MM.1S (cell line): Measurements from ENCODE around the gene RABGEF1.
"Not testable (repeated sequence)": the region's sequence is repeated elsewhere in the genome, so short reads cannot be mapped to it uniquely, and the experiment has no call there.

ENCODE experiments used
- DNase-seq: peaks from one replicate; pipeline ENCODE4 v3.0.0-alpha.2; 2015
- H2AFZ ChIP-seq: fragments of 300-600 bp; sonication (generic); 2 replicates; pipeline ENCODE4 v1.6.0; 2016; ENCODE audit warnings: antibody characterized with exemption, low read length
- H3F3A ChIP-seq: fragments of 300-600 bp; sonication (generic); 2 replicates; pipeline ENCODE4 v1.6.1; 2016; ENCODE audit warnings: mild to moderate bottlenecking, antibody characterized with exemption, low read length, moderate library complexity, mixed read lengths; ENCODE audit not compliant: insufficient read depth
- H3K27ac ChIP-seq: fragments of 300-600 bp; sonication (generic); 2 replicates; pipeline ENCODE4 v1.5.1; 2016; ENCODE audit warnings: mild to moderate bottlenecking, low read length
- H3K27me3 ChIP-seq: fragments of 300-600 bp; sonication (generic); replicated peaks from 2 replicates; pipeline ENCODE4 v1.6.0; 2016; ENCODE audit warnings: low read length; ENCODE audit not compliant: insufficient read depth
- H3K36me3 ChIP-seq: fragments of 300-600 bp; sonication (generic); replicated peaks from 2 replicates; pipeline ENCODE4 v1.6.1; 2016; ENCODE audit warnings: mild to moderate bottlenecking, low read length, mixed read lengths; ENCODE audit not compliant: insufficient read depth
- H3K4me1 ChIP-seq: fragments of 300-600 bp; sonication (generic); 2 replicates; pipeline ENCODE4 v1.6.1; 2016; ENCODE audit warnings: low read length, mixed read lengths
- H3K4me2 ChIP-seq: fragments of 300-600 bp; sonication (generic); 2 replicates; pipeline ENCODE4 v1.6.0; 2016; ENCODE audit warnings: low read depth, low read length
- H3K4me3 ChIP-seq: fragments of 300-600 bp; sonication (generic); 2 replicates; pipeline ENCODE4 v1.5.1; 2016; ENCODE audit warnings: low read length, mixed read lengths
- H3K79me2 ChIP-seq: fragments of 300-600 bp; sonication (generic); 2 replicates; pipeline ENCODE4 v1.6.1; 2016; ENCODE audit warnings: mixed run types, low read length, mixed read lengths
- H3K9ac ChIP-seq: fragments of 300-600 bp; sonication (generic); 2 replicates; pipeline ENCODE4 v1.6.1; 2016; ENCODE audit warnings: low read length, mixed read lengths
- H3K9me2 ChIP-seq: fragments of 300-600 bp; sonication (generic); replicated peaks from 2 replicates; pipeline ENCODE4 v1.6.1; 2016; ENCODE audit warnings: mild to moderate bottlenecking, low read length, mixed read lengths; ENCODE audit not compliant: insufficient read depth
- H3K9me3 ChIP-seq: fragments of 300-600 bp; sonication (generic); replicated peaks from 2 replicates; pipeline ENCODE4 v1.6.1; 2016; ENCODE audit warnings: mild to moderate bottlenecking, low read length, mixed read lengths; ENCODE audit not compliant: insufficient read depth
- H4K20me1 ChIP-seq: fragments of 300-600 bp; sonication (generic); 2 replicates; pipeline ENCODE4 v1.6.1; 2016; ENCODE audit warnings: mild to moderate bottlenecking, low read length, moderate library complexity, mixed read lengths; ENCODE audit not compliant: insufficient read depth
- EZH2 ChIP-seq: fragments of 300-600 bp; sonication (generic); optimal IDR thresholded peaks from 2 replicates; pipeline ENCODE3; 2017; ENCODE audit warnings: low read depth, mild to moderate bottlenecking, antibody characterized with exemption, low read length, mixed read lengths
- EZH2phosphoT487 ChIP-seq: fragments of 300-600 bp; sonication (generic); IDR thresholded peaks from 2 replicates; pipeline ENCODE4 v1.6.1; 2018; ENCODE audit warnings: antibody characterized with exemption, low read length
- TF ChIP-seq, protein P1 (sequence below): fragments of 300-600 bp; sonication (generic); IDR thresholded peaks from 2 replicates; pipeline ENCODE4 v1.5.1; 2016; ENCODE audit warnings: antibody characterized with exemption, low read length, mixed read lengths

RABGEF1 gene

DNA sequence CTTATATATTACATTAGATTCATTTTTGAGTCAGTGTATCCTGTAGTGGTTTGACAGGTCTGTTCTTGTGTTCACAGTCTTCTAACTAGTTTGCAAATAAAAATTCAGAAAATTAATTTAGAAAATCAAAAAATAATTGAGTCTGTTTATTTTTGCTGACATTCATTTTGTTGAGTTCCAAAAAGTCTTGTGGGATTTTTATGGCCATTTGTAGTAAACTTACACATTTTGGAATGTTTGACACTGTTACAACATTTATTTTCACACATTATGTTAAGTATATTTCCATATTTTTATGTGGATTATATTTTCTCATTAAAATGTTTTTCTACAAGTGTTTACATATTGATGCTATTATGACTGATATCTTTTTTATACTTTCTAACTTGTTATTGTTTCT is 16.4 kb downstream of the RABGEF1 start:
- no peaks in the 10 kb centered on the region for H3K36me3 ChIP-seq
- H2AFZ ChIP-seq: no peak overlapping the region
- no peaks in the 10 kb centered on the region for H3K9me2 ChIP-seq
- no peak overlapping the region for H3K9ac ChIP-seq
- H4K20me1 ChIP-seq: no peaks in the 10 kb centered on the region
- H3K9me3 ChIP-seq: no peaks in the 10 kb centered on the region
- H3K27me3 ChIP-seq: no peaks in the 10 kb centered on the region
- no peak overlapping the region for H3K27ac ChIP-seq
- DNase-seq: no peak
- H3K4me2 ChIP-seq: no peak overlapping the region
- peaks cover 38% of the 10 kb centered on the region for H3K79me2 ChIP-seq
- no peak overlapping the region for H3K4me3 ChIP-seq
- no peaks in the 10 kb centered on the region for H3F3A ChIP-seq
- no peaks in the 10 kb centered on the region for H3K4me1 ChIP-seq
- no peak for TF ChIP-seq EZH2phosphoT487
- TF ChIP-seq, protein P1, sequence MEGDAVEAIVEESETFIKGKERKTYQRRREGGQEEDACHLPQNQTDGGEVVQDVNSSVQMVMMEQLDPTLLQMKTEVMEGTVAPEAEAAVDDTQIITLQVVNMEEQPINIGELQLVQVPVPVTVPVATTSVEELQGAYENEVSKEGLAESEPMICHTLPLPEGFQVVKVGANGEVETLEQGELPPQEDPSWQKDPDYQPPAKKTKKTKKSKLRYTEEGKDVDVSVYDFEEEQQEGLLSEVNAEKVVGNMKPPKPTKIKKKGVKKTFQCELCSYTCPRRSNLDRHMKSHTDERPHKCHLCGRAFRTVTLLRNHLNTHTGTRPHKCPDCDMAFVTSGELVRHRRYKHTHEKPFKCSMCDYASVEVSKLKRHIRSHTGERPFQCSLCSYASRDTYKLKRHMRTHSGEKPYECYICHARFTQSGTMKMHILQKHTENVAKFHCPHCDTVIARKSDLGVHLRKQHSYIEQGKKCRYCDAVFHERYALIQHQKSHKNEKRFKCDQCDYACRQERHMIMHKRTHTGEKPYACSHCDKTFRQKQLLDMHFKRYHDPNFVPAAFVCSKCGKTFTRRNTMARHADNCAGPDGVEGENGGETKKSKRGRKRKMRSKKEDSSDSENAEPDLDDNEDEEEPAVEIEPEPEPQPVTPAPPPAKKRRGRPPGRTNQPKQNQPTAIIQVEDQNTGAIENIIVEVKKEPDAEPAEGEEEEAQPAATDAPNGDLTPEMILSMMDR: no peak
- no peak for TF ChIP-seq EZH2

DNA sequence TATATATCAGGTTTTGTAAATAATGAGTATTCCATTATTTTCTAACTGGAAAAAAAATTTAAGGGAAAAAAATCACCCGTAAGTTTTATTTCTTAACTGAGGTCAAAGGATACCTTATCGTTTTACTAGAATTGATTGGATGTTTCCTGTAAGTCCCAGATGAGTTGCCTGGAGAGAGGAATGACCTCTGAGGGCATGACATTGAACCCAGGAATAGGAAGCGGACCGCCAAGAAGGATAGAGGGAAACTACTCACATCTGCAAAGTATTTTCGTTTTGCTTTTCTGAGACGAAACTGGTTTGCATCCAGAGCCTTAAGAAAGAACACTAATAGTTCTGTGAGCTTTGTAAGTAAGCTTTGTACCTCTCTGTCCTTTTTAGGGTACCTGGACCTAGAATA is 17.4 kb downstream of the RABGEF1 start:
- no peaks in the 10 kb centered on the region for H4K20me1 ChIP-seq
- H3K79me2 ChIP-seq: peaks cover 34% of the 10 kb centered on the region
- H3K9ac ChIP-seq: no peak overlapping the region
- H3K4me3 ChIP-seq: no peak overlapping the region
- no peaks in the 10 kb centered on the region for H3K9me3 ChIP-seq
- H2AFZ ChIP-seq: no peak overlapping the region
- no peaks in the 10 kb centered on the region for H3K9me2 ChIP-seq
- H3K27me3 ChIP-seq: no peaks in the 10 kb centered on the region
- H3K4me1 ChIP-seq: no peaks in the 10 kb centered on the region
- no peaks in the 10 kb centered on the region for H3K36me3 ChIP-seq
- no peak for DNase-seq
- TF ChIP-seq EZH2: no peak
- TF ChIP-seq, protein P1: no peak
- TF ChIP-seq EZH2phosphoT487: no peak
- no peak overlapping the region for H3K27ac ChIP-seq
- no peaks in the 10 kb centered on the region for H3F3A ChIP-seq
- no peak overlapping the region for H3K4me2 ChIP-seq

DNA sequence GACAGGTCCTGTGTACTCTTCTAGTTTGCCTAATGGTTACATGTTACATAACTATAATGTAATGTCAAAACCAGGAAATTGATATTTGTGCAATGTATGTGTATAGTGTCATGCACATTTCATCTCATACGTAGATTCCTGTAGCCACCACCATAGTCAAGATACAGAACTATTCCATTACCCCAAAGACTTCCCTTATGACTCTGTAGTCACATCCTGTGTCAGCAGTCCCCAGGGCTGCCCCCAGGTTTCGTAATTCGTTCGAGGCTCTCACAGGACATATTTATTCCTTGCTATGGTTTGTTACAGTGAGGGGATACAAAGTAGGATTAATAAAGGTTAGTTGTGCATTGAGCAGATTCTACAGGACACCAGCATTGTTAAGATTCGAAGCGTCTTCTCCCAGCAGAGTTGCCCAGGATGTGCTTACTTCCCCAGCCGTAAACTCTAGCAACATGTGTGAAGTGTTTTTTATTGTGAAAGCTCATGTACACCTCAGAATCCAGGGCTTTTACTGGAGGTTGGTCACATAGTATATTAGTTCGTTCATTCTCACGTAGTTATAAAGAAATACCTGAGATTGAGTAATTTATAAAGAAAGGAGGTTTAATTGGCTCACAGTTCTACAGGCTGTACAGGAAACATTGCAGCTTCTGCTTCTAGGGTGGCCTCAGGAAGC is 18.6 kb downstream of the RABGEF1 start:
- Histone ChIP-seq H4K20me1 (no peaks in the 10 kb centered on the region), H3K79me2 (peaks cover 24% of the 10 kb centered on the region), H3K4me2 (no peak overlapping the region), H3K27me3 (no peaks in the 10 kb centered on the region), H2AFZ (no peak overlapping the region), H3K4me3 (no peak overlapping the region), H3K9me3 (no peaks in the 10 kb centered on the region), H3K9me2 (no peaks in the 10 kb centered on the region), H3K4me1 (no peaks in the 10 kb centered on the region), H3K27ac (no peak overlapping the region), H3F3A (no peaks in the 10 kb centered on the region), H3K9ac (no peak overlapping the region), H3K36me3 (no peaks in the 10 kb centered on the region)
- DNase-seq: no peak
- TF ChIP-seq EZH2phosphoT487: no peak
- TF ChIP-seq EZH2: no peak
- TF ChIP-seq, protein P1: no peak

DNA sequence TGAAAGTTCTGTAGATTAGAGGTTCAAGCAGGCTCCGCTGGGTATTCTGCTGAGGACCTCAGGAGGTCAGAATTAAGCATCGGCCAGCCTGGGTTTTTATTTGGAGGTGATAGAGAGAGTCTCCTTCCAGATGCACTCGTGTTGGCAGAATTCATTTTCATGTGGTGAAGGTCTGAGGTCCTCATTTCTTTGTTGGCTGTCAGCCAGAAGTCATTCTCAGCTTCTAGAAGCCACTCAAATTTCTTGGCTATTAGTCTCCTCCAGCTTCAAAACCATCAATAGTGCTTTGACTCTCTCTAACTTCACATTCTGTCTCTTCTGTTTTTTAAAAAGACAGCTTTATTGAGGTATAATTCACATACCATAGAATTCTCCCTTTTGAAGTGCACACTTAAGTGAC is 22.6 kb downstream of the RABGEF1 start:
- not testable (repeated sequence) for H3K36me3 ChIP-seq, H3K4me3 ChIP-seq, H3K9me2 ChIP-seq, H4K20me1 ChIP-seq, DNase-seq, H3F3A ChIP-seq, H2AFZ ChIP-seq, H3K4me1 ChIP-seq, H3K27me3 ChIP-seq, H3K27ac ChIP-seq, H3K9me3 ChIP-seq, H3K4me2 ChIP-seq, H3K9ac ChIP-seq
- H3K79me2 ChIP-seq: peaks cover 18% of the 10 kb centered on the region; the same call in 1 of the 2 replicates

DNA sequence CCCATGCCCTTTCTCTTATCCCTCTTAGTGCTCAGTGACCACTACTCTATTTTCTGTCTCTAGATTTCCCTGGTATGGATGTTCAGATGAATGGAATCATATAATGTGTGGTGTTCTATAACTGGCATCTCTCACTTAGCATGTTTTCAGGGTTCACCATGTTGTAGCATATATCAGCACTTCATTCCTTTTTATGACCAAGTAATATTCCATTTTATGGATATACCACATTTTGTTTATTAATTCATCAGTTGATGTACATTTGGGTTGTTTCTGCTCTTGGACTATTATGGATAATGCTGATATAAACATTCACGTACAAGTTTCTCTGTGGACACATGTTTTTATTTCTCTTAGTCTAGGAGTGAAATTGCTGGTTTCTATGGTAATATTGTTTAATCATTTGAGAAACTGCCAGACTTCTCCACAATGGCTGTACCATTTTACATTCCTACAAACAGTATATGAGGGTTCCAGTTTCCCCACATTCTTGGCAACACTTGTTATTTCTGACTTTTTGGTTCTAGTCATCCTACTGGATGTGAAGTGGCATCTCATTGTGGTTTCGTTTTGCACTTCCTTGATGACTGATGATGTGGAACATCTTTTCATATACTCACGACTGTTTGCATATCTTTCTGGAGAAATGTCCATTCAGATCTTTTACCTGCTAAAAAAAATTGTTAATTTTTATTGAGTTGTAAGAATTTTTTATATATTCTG is 23.3 kb downstream of the RABGEF1 start:
- not testable (repeated sequence) for H3K9ac ChIP-seq

More for the DNA sequence above, 23.3 kb downstream of the RABGEF1 start:
- H3K9me2 ChIP-seq, H3K36me3 ChIP-seq, H2AFZ ChIP-seq, H3K27me3 ChIP-seq, H4K20me1 ChIP-seq, H3K4me1 ChIP-seq, DNase-seq, H3K27ac ChIP-seq, H3K4me3 ChIP-seq, H3F3A ChIP-seq, H3K4me2 ChIP-seq, H3K9me3 ChIP-seq: not testable (repeated sequence)
- H3K79me2 ChIP-seq: peaks cover 18% of the 10 kb centered on the region; the same call in 1 of the 2 replicates
